Stimulated activated CD8-positive, alpha-beta memory T cell treated with anti-CD3 and anti-CD28 coated beads, Interleukin-2, amount 100 ng/mL, for 48 hours (primary cell): ENCODE measurements around the gene CLASP1.
"Not testable (repeated sequence)": the region's sequence is repeated elsewhere in the genome, so short reads cannot be mapped to it uniquely, and the experiment has no call there.

Experiments used
- DNase-seq, 2 donors: peaks; one replicate each; pipeline ENCODE4 v3.0.0-alpha.2; 2020; ENCODE audit warnings: low read depth in 2 of 2

CLASP1 gene

GRCh38 chr2:121475811-121476571 is 173.3 kb downstream of the CLASP1 start:
- DNase-seq: no peak

GRCh38 chr2:121473512-121473911 is 175.8 kb downstream of the CLASP1 start:
- no peak for DNase-seq

GRCh38 chr2:121472470-121472993 is 176.7 kb downstream of the CLASP1 start:
- DNase-seq: no peak

- DNase-seq: no peak
Measured at GRCh38 chr2:121471532-121472469, 177.5 kb downstream of the CLASP1 start.

GRCh38 chr2:121470917-121471316 is 178.3 kb downstream of the CLASP1 start:
- no peak for DNase-seq

GRCh38 chr2:121469356-121469755 is 179.9 kb downstream of the CLASP1 start:
- no peak for DNase-seq

GRCh38 chr2:121468936-121469335 is 180.3 kb downstream of the CLASP1 start:
- no peak for DNase-seq

GRCh38 chr2:121459291-121459690 is 190.0 kb downstream of the CLASP1 start:
- no peak for DNase-seq

- no peak for DNase-seq
Measured at GRCh38 chr2:121456325-121456724, 192.9 kb downstream of the CLASP1 start.

- DNase-seq: no peak
Measured at GRCh38 chr2:121455446-121455845, 193.8 kb downstream of the CLASP1 start.

GRCh38 chr2:121454549-121455090 is 194.6 kb downstream of the CLASP1 start:
- DNase-seq: no peak

- DNase-seq: no peak
Measured at GRCh38 chr2:121451398-121451797, 197.9 kb downstream of the CLASP1 start.

GRCh38 chr2:121450301-121450700 is 199.0 kb downstream of the CLASP1 start:
- DNase-seq: no peak

GRCh38 chr2:121446647-121447241 is 202.5 kb downstream of the CLASP1 start:
- DNase-seq: no peak

GRCh38 chr2:121442889-121443288 is 206.4 kb downstream of the CLASP1 start:
- no peak for DNase-seq

GRCh38 chr2:121438290-121438689 is 211.0 kb downstream of the CLASP1 start:
- DNase-seq: not testable (repeated sequence)

- no peak for DNase-seq
Measured at GRCh38 chr2:121436918-121437317, 212.3 kb downstream of the CLASP1 start.

GRCh38 chr2:121435790-121436189 is 213.5 kb downstream of the CLASP1 start:
- no peak for DNase-seq

- DNase-seq: no peak
Measured at GRCh38 chr2:121431214-121431613, 218.0 kb downstream of the CLASP1 start.

- DNase-seq: no peak
Measured at GRCh38 chr2:121429927-121430520, 219.2 kb downstream of the CLASP1 start.

GRCh38 chr2:121429119-121429903 is 220.0 kb downstream of the CLASP1 start:
- no peak for DNase-seq
